ENCODE results near the gene LIME1.
"Not testable (repeated sequence)": the region's sequence is repeated elsewhere in the genome, so short reads cannot be mapped to it uniquely, and the experiment has no call there.

LIME1 gene

DNA sequence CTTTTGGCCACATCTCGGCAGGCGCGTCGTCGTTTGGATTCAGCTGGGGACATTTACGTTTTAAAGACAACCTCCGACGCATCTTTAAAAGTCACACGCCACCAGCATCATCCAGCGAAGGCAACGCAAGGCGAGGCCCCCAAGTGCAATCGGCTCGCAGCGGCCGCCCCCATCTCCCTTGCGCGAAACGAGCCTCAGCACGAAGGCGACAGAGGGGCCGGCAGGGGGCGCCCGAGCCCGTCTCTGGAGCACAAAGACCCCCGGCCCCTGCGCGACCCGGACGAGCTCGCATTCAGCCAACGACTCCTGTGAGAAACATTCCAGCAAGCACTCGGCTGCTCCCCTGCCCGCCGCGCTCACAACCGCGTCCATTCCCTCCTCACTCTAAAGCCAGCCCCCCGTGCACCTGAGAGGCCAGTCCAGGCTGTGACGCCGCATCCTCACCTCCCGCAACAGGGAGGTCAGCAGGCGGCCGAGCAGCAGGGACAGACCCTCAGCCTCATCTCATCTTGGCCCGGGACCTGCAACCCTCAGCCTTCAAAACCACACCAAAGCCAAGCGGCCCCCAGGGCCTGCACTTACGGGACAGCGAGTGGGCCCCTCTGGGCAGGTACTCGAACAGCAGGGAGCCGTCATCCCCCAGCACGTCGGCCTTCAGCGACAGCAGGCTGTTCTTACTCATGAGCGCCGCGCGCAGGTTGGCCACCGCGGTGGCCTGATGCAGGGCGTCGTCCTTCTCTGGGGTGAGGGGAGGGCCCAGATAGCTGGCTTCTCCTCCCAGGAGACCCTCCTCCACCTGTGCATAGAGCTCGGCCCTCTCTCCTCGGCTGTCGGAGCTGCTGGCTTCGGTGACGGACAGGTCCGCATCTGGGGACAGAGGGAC is 38.9 kb downstream of the LIME1 start:
- DNase-seq = peak; percentile 84

DNA sequence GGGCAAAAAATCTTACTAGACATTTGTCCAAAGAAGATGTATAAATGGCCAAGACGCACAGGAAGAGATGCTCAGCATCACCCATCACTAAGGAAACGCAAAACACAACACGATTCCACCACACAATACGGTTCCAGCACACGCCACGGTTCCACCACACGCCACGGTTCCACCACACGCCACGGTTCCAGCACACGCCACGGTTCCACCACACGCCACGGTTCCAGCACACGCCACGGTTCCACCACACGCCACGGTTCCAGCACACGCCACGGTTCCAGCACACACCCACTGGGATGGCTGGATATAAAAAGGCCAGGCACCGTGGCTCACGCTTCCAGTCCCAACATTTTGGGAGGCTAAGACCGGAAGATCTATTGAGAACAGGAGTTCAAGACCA is 40.4 kb downstream of the LIME1 start:
- DNase-seq = not testable (repeated sequence)

DNA sequence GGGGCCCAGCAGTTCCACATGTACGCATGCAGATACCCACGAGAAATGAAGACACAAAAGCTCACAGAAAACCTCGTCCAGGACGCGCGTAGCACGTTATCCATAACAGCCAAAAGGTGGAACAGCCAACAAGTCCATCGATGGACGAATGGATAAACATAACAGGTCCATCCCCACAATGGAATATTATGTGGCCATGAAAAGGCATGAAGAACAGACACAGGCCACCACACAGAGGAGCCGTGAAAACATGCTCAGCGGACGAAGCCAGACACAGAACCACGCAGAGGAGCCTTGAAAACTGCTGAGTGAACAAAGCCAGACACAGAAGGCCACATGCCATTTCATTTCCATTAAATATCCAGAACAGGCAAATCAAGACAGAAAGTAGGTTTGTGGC is 41.1 kb downstream of the LIME1 start:
- DNase-seq = no peak

DNA sequence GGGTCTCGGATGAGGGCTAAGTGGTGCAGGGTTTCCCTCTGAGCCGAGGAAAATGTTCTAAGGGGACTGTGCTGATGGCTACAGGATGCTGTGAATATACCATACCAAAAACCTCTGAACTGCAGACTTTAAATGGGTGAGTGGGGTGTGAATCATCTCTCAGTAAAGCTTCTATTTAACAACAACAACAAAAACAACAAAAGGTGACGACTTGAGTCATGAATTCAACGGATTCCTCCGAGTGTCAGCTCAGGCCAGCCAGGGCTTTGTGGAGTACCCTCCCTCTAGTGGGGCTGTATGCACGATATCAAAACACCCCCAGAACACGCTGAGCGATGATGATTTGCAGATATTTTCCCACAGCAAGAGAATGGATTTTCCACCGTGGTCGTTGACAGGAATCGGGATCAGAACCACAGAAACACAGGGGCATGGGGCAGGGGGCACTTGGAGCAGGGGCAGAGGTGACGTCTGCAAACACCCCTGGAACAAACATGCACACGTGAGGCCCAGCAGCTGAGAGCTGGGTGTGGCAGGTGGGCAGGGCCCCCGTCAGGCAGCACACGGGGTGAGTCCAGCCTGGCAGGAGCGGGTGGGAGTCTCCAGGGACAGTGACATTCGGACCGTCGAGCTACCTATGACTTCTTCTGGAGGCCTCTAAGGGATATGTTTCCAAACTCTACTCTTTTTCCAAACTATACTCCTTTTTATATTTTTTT is 41.7 kb downstream of the LIME1 start:
- no peak for DNase-seq

DNA sequence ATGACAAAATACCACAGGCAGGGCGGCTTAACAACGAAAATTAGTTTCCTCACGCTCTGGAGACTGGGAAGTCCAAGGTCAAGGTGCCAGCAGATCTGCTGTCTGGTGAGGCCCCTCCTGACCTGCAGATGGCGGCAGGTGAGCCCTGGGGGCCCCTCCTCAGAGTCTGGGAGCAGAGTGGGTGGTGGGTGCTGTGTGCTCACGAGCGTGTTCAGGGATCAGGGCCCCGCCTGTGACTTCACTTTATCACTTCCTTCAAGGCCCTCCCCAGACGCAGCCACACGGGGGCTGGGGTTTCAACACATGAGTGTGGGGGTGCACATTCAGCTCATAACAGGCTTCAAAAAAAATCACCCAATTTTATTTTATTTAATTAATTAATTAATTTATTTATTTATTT is 42.4 kb downstream of the LIME1 start:
- no peak for DNase-seq

DNA sequence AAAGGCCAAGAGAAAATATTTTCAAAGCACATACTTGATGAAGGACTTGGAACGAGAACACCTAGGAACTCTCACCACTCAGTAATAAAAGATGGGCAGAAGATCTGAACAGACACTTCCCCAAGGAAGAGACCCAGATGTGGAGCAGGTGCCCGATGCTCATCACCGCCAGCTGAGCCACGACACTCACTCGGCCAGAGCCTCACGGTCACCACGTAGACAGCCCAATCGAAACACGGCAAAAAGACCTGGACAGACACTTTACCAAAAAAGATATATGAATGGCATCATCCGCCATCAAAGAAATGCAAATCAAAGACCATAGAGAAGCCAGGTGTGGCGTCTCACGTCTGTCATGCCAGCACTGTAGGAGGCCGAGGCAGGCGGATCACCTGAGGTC is 44.7 kb downstream of the LIME1 start:
- no peak for DNase-seq

DNA sequence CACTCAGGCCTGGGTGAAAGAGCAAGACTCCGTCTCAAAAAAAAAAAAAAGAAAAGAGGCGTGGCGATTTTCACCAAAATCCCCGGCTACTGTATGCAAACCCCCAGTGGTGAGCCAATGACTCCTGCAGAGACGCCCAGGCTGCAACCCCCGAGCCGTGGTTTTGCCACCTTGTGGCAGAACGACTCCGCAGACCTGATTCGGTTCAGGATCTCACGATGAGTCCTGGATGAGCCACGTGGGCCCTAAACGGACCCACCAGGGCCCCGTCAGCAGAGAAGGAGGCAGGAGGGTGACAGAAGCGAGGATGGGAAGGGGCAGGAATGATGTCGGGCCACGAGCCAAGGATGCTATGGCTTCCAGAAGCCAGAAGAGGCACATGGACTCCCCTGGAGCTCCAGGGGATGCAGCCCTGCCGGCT is 45.6 kb downstream of the LIME1 start:
- no peak for DNase-seq

DNA sequence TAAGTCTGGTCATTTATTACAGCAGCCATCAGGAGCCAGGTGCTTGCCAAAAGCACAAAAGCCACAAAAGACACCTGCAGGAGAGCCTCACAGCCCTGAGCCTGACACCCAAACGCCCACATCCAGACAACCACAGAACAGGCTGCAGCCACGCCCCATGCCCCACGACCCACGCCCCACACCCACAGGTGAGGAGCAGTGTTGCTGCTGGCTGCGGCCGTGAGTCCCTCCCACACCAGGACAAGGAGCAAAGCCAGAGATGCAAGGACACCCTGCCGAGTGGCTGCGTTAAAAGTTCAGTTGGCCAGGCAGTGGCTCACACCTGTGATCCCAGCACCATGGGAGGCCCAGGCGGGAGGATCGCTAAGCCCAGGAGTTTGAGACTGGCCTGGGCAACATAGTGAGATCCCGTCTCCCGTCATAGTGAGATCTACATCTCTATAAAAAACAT is 46.1 kb downstream of the LIME1 start:
- no peak for DNase-seq

DNA sequence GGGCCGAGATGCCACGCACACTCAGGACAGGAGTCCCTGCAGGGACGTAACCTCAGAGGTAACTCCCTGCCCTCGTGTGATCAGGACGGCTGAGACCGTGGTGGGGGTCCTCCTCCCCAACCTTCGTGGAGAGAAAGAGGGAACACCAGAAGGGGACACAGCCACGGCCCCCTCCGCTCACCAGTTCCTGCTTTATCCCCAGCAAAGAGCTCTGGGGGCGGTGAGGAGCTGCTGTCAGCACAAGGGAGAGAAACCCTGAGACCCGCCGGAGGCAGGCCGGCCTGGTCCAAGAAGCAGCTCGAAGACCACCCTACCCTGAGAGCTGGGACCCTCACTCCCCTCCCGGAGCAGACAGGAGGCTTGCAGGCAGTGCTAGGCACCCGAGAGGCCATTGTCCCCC is 47.5 kb downstream of the LIME1 start:
- no peak for DNase-seq

DNA sequence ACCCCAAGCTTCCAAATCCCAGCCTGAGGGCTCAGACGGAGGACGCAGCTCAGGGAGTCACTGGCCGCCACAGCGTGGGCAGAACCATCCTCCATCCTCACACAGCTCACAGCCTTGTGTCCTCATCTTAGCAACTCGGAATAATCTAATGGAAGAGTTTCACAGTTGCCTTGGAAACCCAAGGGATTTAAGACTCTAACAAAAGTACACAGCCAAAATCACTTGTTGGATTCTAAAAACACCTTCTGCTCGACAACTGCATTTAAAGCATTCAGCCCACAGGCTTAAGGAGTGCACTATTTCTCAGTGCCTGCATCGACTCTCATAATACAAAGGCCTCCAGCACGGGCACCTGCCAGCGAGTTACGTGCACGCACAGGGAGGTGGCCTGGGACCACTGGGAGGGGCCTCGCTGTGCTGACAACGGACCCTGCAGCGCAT is 49.2 kb downstream of the LIME1 start:
- no peak for DNase-seq

DNA sequence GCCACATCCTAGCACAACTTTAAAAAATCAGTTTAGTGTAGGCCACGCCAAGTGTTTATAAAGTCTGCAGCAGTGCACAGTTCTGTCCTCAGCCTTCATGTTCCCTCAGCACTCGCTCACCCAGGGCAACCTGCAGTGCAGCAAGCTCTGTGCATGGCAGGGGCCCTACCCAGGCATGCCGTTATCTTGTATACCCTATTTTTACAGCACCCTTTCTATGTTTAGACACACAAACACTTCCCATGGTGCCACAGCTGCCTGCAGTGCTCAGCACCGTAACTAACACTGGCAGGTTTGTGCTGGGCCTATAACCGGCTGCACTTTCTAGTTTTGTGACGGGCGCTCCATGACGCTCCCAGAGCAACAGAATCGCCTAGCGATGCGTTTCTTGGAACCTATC is 50.8 kb downstream of the LIME1 start:
- DNase-seq = no peak

DNA sequence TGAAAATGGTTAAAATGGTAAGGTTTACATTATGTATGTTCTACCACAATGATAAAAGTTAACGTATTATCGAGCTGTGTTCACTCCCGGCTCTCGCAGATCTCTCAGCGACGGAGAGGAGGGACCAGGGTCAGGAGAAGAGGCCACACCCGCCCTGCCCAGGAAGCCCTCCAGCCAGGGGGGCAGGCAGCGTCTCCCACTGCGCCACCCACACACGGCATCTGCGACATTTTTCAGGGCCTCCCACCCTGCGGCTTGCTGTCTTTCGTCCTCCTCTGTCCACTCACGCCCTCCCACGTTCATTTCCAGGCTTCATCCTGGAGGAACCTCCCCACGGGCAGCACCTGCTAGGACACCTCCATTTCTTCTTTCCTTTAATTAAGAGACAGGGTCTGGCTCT is 51.3 kb downstream of the LIME1 start:
- no peak for DNase-seq

All from left hindlimb (tissue), 1 donor.